SU-DHL-6 (cell line): ENCODE data around the gene DIPK2B.

Experiments used
- H2AFZ ChIP-seq: fragments of 200-600 bp; sonication (generic); 2 replicates; pipeline ENCODE4 v1.6.1; 2014; ENCODE audit warnings: low read depth, mild to moderate bottlenecking, moderate library complexity, mixed read lengths, antibody characterized with exemption, low read length; ENCODE audit not compliant: severe bottlenecking
- H3F3A ChIP-seq: fragments of 200-600 bp; shearing (Covaris generic); 2 replicates; pipeline ENCODE4 v1.6.0; 2016; ENCODE audit warnings: antibody characterized with exemption, mild to moderate bottlenecking; ENCODE audit not compliant: insufficient read depth
- H3K27ac ChIP-seq: fragments of 200-600 bp; sonication (generic); 2 replicates; pipeline ENCODE4 v1.5.1; 2016; ENCODE audit warnings: low read depth, mild to moderate bottlenecking, low read length, moderate library complexity, mixed read lengths
- H3K27me3 ChIP-seq: fragments of 200-600 bp; sonication (generic), shearing (Covaris generic); 2 replicates; pipeline ENCODE4 v1.6.0; 2014; ENCODE audit warnings: mild to moderate bottlenecking, low read length
- H3K36me3 ChIP-seq: fragments of 200-600 bp; sonication (generic); 2 replicates; pipeline ENCODE4 v1.6.1; 2014; ENCODE audit warnings: mild to moderate bottlenecking, low read length, mixed read lengths
- H3K4me2 ChIP-seq: fragments of 300-600, 200-600 bp; shearing (Covaris generic), sonication (generic); 2 replicates; pipeline ENCODE4 v1.6.0; 2014; ENCODE audit warnings: low read length, low read depth, mild to moderate bottlenecking; ENCODE audit not compliant: poor library complexity, severe bottlenecking
- H3K4me3 ChIP-seq: fragments of 200-600 bp; sonication (generic); 2 replicates; pipeline ENCODE4 v1.5.1; 2014; ENCODE audit warnings: antibody characterized with exemption, low read length, mild to moderate bottlenecking, mixed read lengths; ENCODE audit not compliant: insufficient read depth, poor library complexity, severe bottlenecking
- H3K79me2 ChIP-seq: fragments of 200-600 bp; sonication (generic); 2 replicates; pipeline ENCODE4 v1.6.1; 2014; ENCODE audit warnings: mild to moderate bottlenecking, low read length, moderate library complexity; ENCODE audit not compliant: insufficient read depth
- H3K9ac ChIP-seq: fragments of 200-600 bp; sonication (generic); 2 replicates; pipeline ENCODE4 v1.7.0; 2014; ENCODE audit warnings: mild to moderate bottlenecking, low read length
- H3K9me2 ChIP-seq: fragments of 200-600 bp; sonication (generic); replicated peaks from 2 replicates; pipeline ENCODE4 v1.6.1; 2014; ENCODE audit warnings: low read length; ENCODE audit not compliant: insufficient read depth
- H3K9me3 ChIP-seq: fragments of 200-600 bp; sonication (generic); 2 replicates; pipeline ENCODE4 v1.6.1; 2014; ENCODE audit warnings: low read length, mixed read lengths; ENCODE audit not compliant: insufficient read depth
- H4K20me1 ChIP-seq: fragments of 200-600 bp; sonication (generic); 2 replicates; pipeline ENCODE4 v1.6.1; 2014; ENCODE audit warnings: low read depth, mild to moderate bottlenecking, antibody characterized with exemption, low read length, moderate library complexity, mixed read lengths
- EZH2phosphoT487 ChIP-seq: fragments of 200-600 bp; sonication (generic), shearing (Covaris generic); conservative IDR thresholded peaks from 2 replicates; pipeline ENCODE4 v1.6.1; 2018; ENCODE audit warnings: mild to moderate bottlenecking, antibody characterized with exemption, low read length, moderate library complexity, mixed read lengths
- TF ChIP-seq, protein P1 (sequence below): fragments of 200-600 bp; sonication (generic); IDR thresholded peaks from one replicate; pipeline ENCODE4 v1.5.1; 2017; ENCODE audit warnings: antibody characterized with exemption, mild to moderate bottlenecking, low read length, moderate library complexity; ENCODE audit not compliant: insufficient read depth, poor library complexity, severe bottlenecking

The DIPK2B gene

DNA sequence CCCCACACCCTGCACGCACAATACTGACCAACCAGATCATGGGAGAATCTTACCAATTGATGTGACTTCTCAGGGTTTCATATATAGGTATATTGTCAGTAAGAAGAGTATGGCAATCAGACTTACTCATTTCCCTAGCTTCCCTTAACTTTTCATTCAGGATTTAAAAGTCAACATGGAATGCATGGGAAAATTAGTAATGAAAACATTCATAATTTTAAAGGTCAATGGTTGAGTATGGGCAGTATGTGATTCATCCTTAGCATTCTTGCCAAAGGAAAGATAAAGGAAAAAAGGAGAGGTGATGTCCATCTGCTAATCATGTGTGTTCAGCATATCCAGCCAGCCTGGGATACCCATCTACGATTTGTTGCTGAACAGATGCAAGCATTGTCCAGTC, 4.0 kb downstream of the DIPK2B start:
- no peaks in the 10 kb centered on the region for H4K20me1 ChIP-seq
- no peak overlapping the region for H3K27ac ChIP-seq
- H3K4me3 ChIP-seq: no peak overlapping the region
- no peak overlapping the region for H3K4me2 ChIP-seq
- H3K9me2 ChIP-seq: no peaks in the 10 kb centered on the region
- no peak overlapping the region for H3K9ac ChIP-seq
- no peaks in the 10 kb centered on the region for H3K9me3 ChIP-seq
- no peaks in the 10 kb centered on the region for H3K79me2 ChIP-seq
- H3K27me3 ChIP-seq: no peaks in the 10 kb centered on the region
- no peak overlapping the region for H2AFZ ChIP-seq
- TF ChIP-seq, protein P1, sequence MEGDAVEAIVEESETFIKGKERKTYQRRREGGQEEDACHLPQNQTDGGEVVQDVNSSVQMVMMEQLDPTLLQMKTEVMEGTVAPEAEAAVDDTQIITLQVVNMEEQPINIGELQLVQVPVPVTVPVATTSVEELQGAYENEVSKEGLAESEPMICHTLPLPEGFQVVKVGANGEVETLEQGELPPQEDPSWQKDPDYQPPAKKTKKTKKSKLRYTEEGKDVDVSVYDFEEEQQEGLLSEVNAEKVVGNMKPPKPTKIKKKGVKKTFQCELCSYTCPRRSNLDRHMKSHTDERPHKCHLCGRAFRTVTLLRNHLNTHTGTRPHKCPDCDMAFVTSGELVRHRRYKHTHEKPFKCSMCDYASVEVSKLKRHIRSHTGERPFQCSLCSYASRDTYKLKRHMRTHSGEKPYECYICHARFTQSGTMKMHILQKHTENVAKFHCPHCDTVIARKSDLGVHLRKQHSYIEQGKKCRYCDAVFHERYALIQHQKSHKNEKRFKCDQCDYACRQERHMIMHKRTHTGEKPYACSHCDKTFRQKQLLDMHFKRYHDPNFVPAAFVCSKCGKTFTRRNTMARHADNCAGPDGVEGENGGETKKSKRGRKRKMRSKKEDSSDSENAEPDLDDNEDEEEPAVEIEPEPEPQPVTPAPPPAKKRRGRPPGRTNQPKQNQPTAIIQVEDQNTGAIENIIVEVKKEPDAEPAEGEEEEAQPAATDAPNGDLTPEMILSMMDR: no peak
- TF ChIP-seq EZH2phosphoT487: no peak
- no peaks in the 10 kb centered on the region for H3K36me3 ChIP-seq
- no peaks in the 10 kb centered on the region for H3F3A ChIP-seq

DNA sequence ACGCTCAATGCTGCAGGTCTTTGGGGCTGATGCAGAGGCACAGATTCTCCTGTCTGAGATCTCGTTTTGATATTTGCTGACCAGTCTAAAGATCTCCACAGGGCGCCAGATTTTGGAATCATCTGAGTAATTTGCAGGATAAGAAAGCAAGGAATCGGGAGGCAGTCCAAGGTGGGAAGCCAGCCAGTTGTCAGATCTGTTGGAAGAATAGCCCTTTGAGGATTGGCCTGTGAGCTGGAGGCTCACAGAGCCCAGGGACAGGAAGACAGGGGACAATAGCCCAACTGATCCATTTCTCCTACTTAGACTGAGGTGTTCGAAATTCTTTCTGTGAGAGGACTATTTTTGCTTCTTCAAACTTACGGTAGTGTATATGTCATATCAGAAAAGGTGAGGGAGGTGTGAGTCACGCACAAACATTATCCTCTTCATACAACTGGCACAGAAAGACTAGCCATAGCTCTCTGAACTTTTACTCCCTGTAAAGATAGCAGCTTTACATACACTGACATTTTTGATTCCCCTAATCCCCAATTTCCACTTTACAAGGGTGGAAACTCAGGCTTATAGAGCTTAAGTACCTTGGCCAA, 8.8 kb downstream of the DIPK2B start:
- no peak for TF ChIP-seq EZH2phosphoT487
- TF ChIP-seq, protein P1: no peak
- H2AFZ ChIP-seq: no peak overlapping the region
- no peaks in the 10 kb centered on the region for H3K27me3 ChIP-seq
- no peak overlapping the region for H3K27ac ChIP-seq
- no peaks in the 10 kb centered on the region for H3K36me3 ChIP-seq
- no peaks in the 10 kb centered on the region for H4K20me1 ChIP-seq
- no peaks in the 10 kb centered on the region for H3K9me2 ChIP-seq
- H3K4me2 ChIP-seq: no peak overlapping the region
- H3K79me2 ChIP-seq: no peaks in the 10 kb centered on the region
- no peaks in the 10 kb centered on the region for H3F3A ChIP-seq
- no peaks in the 10 kb centered on the region for H3K9me3 ChIP-seq
- no peak overlapping the region for H3K4me3 ChIP-seq
- no peak overlapping the region for H3K9ac ChIP-seq

DNA sequence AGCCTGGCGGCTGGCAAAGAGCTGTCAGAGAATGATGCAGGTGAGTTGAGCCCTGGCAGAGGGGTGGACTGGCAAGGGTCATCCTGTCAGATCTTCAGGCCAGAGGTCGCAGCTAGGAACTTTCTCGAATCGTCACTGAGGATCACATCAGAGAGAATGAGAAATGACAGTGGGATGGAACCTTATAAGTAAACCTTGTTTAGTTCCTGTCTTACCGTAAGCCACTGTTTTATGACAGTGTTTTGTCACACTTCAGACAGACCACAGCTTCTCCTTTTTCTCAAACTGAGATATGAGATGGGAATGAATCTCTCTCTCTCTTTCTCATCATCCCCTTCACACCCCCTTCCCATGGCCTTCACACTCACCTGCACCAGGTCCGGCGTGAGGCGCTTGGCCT, 9.3 kb downstream of the DIPK2B start:
- H3K4me3 ChIP-seq: no peak overlapping the region
- no peaks in the 10 kb centered on the region for H3K9me3 ChIP-seq
- no peaks in the 10 kb centered on the region for H4K20me1 ChIP-seq
- H3K9ac ChIP-seq: no peak overlapping the region
- no peaks in the 10 kb centered on the region for H3F3A ChIP-seq
- TF ChIP-seq, protein P1: no peak
- no peak for TF ChIP-seq EZH2phosphoT487
- H3K27ac ChIP-seq: no peak overlapping the region
- no peak overlapping the region for H3K4me2 ChIP-seq
- H3K79me2 ChIP-seq: no peaks in the 10 kb centered on the region
- H3K27me3 ChIP-seq: no peaks in the 10 kb centered on the region
- no peak overlapping the region for H2AFZ ChIP-seq
- no peaks in the 10 kb centered on the region for H3K9me2 ChIP-seq
- no peaks in the 10 kb centered on the region for H3K36me3 ChIP-seq
